GM20431 (cell line): ENCODE measurements around the gene ZIC1.

Experiments
- in situ Hi-C: fragments of 300-500 bp; cut with MseI, MboI; formaldehyde crosslinking; loops from one replicate; pipeline ENCODE4 v1.15.0; 2020; ENCODE audit warnings: low sequenced_read_pairs; ENCODE audit not compliant: unreplicated experiment

ZIC1 gene

DNA sequence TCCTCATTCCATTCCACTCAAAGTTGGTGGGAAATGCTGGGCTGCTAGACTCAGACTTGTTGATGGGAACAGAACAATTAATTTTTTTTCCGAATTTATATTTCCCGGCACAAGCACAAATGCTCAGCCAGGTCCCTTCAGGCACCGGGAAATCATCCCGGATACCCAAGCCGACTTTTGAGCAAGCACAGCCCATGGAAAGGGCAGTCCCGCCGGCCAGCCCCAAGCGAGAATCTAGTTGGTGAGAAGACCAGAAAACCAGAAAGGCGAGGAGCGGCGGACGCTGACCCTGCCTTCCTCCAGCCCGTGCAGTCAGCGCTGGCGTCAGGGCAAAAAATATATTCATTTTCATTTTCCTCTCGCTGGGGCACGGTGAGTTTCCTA is 2.1 kb upstream of the ZIC1 start:
- in situ Hi-C loops: no loop called here

DNA sequence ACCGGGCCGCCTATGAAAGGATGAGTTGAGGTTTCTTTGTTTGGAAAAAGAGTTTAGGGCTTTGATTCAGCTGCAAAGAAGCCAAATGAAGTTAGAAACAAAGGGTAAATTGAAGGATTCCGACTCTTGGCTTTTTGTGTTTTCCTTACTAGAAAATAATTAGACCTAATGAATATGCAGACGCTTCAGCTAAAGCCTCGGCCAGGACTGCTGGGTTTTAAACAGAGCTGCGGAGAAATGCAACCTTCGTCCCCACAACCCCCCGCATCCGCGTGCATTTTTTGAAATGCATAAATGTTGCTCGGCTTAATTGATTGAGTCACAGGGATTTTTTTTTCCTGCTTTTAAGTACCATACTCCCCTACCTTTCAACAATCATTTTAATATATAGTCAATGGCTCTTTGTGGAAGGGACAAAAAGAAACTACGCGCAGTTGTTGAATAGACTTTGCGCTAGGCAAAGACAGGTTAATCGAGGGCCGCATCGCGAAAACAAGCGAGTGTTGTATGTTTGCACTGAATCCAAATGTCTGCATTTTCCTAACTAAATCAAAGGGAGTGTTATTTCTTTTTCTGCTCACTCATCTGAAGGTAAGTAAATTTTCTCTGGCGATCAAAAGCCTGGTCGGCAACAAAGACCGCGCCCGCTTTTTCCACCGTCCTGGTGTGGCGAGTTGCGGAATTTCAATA is 1.5 kb upstream of the ZIC1 start:
- in situ Hi-C loops: no loop called here

DNA sequence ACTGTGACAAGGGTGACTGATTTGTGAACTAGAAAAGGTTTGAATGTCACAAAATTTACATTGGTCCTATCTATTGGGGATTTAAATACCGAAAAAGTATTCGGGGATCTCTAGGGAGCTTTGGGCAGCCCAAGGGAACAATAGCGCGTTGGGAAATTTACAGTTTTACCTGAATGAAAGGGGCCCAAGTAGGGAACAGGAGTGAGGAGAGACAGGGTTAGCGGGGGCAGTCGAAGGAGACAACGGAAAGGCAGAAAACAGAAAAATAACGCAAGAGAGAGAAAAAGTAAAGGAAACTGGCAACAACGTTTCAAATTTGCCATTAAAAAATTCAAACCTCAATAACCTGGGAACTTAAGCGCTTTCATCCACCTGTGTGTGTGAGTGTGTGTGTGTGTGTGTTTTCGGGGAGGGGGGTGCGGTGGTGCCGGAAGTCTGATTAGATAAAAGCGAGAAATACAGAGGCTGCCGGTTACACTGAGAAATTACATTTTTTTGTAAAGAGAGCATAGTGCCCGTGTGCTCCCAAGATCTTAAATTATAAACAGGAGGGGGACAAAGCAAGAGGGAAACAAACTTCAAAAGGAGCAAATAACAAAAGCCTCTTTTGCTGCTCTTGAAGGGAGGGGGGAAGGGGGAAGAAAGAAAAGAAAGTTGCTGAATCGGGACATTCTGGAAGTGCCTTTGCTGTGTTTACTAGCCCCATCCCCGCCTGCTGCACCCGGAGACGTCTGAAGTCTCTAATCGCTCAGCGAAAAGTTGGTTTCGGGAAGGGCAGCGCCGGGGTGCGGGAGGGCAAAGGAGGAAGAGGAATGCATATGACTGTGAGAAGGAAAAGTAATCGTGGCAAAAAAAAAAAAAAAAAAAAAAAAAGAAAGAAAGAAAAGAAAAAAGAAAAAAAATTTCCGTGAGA is 721 bp upstream of the ZIC1 start:
- in situ Hi-C loops: no loop called here

DNA sequence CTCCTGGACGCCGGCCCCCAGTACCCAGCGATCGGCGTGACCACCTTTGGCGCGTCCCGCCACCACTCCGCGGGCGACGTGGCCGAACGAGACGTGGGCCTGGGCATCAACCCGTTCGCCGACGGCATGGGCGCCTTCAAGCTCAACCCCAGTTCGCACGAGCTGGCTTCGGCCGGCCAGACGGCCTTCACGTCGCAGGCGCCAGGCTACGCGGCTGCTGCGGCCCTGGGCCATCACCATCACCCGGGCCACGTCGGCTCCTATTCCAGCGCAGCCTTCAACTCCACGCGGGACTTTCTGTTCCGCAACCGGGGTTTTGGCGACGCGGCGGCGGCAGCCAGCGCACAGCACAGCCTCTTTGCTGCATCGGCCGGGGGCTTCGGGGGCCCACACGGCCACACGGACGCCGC is 956 bp downstream of the ZIC1 start:
- in situ Hi-C loops: no loop called here

DNA sequence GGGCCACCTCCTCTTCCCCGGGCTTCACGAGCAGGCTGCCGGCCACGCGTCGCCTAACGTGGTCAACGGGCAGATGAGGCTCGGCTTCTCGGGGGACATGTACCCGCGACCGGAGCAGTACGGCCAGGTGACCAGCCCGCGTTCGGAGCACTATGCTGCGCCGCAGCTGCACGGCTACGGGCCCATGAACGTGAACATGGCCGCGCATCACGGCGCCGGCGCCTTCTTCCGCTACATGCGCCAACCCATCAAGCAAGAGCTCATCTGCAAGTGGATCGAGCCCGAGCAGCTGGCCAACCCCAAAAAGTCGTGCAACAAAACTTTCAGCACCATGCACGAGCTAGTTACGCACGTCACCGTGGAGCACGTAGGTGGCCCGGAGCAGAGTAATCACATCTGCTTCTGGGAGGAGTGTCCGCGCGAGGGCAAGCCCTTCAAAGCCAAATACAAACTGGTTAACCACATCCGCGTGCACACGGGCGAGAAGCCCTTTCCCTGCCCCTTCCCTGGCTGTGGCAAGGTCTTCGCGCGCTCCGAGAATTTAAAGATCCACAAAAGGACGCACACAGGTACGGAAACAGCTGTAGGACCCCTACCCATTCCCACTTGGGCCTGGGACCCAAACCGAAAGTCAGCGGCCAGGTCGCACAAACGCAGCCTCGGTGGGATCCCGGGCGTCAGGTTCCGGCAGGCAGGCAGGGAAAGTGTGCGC is 1.5 kb downstream of the ZIC1 start:
- in situ Hi-C loops: no loop called here

DNA sequence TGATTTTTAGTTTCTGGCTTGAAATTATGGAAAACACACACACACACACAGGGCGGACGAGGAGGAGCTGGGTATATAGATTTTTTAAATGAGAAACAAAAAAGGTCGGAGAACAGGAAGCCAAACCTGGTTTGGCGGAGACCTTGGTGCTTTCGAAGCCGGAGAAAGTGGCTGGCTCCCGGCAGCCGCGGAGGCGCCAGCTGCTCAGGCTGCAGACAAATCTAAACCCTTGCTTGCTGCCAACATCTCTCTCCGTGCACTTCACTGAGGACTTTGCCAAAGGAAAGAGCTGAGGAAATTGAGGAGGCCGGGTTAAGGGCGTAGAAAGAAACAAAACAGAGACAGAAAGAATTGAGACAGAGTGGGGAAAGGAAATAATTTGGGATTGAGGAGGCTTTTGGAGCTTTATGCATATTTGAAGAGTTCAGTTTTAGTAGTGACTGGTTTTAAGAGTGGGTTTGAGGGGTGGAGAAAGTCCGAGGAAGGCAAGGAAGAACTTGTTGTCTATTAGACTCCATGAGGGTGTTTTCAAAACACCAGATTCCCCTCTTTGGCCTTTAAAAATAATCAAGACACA is 2.2 kb downstream of the ZIC1 start:
- in situ Hi-C loops: no loop called here

DNA sequence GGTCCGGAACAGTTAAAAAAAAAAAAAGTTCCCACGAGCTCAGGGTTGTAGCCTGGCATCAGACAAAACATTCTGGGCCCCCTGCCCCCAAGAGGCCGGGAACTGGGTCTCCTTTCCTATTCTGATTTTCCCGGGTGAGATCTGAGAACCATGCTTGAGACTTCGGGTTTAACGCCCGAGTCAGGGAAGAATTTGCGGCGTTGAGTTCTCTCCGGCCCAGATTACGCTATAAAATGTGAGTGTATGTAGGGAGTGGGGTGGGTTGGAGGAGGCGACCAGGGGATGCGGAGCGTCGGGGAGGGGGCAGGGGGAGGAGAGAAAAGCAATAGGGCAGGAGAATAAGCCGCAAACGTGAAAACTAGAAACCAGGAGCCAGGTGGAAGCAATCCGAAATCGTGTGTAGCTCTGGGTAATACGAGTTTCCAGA is 2.7 kb downstream of the ZIC1 start:
- in situ Hi-C loops: no loop called here

DNA sequence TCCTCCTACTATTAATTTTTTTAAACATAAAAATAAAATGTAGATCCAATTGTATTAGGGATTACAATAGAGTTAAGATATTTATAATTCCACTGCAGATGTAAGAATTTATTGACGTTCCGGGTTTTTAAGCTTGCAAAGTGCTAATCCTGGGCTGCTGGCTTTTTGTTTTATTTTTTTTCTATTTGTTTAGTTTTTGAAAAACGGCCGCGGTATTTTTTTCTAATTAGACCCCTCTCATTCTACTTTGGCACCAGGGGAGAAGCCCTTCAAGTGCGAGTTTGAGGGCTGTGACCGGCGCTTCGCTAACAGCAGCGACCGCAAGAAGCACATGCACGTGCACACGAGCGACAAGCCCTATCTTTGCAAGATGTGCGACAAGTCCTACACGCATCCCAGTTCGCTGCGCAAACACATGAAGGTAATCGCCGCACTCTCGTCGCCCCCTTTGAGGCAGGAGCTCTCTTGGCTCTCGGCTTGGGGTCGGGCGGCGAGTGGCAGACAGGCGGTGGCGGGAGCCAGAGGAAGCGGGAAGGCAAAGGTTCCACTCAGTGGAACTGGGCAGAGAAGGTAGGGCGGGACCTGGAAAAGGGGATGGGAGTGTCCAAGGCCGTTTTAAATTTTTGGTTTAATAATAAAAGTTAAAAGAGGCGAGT is 3.2 kb downstream of the ZIC1 start:
- in situ Hi-C loops: no loop called here

DNA sequence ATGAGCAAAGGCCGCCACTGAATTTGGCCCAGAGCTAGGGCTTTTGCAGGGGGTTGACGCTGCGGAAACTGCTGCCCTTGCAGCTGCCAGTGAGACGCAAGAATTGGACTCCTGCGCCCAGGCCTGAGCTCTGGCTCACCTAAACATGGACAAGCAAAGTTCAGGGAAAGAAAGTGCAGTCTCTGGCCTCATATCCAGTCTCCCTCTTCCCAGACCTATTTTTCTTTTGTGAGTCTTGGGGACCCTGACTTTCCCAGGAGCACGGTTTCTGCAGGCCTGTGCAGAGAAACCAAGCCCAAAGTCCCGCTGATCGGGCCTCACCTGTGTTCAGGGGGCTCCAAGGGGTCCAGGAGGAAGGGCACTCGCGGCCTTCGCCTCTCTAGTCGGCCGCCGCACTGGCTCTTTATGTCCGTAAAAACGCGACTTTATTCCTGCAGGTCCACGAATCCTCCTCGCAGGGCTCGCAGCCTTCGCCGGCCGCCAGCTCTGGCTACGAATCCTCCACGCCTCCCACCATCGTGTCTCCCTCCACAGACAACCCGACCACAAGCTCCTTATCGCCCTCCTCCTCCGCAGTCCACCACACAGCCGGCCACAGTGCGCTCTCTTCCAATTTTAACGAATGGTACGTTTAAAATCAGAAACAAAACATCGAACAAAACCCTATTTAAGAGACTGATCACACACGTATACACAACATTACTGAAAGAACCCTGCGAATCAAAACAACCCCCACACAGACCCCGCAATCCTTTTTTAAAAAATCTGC is 3.9 kb downstream of the ZIC1 start:
- in situ Hi-C loops: no loop called here

DNA sequence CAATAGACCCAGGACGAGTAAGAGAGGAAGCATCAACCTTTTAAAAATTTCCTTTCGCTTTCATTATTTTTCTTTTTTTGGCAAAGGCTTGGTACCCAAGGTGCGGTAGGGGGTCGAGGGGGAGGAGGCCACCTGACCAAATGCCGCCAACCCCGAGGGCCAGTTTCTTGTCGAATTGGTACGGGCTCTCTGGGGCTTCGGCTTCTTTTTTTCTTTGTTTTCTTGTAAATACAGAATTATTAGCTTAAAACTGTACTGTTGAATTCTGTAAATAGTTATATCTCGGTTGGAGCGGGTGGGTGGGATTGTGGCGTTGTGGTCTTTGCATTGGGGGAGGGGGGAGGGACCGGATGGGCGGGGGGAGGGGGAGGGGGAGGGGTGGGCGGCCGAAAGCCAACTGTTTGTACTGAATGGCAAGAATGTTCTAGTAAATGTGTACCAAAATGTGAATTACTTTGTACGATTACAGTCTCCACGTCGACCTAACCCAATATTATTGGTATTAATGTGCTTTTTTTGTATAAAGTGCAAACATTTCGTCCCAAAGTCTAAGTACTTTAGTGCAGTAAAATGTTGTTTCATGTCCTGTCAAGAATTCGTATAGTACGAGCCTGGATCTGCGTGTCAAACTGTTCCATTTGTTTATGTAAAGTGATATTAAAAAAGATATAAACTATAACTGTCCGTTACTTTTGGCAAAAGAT is 4.7 kb downstream of the ZIC1 start:
- in situ Hi-C loops: no loop called here

DNA sequence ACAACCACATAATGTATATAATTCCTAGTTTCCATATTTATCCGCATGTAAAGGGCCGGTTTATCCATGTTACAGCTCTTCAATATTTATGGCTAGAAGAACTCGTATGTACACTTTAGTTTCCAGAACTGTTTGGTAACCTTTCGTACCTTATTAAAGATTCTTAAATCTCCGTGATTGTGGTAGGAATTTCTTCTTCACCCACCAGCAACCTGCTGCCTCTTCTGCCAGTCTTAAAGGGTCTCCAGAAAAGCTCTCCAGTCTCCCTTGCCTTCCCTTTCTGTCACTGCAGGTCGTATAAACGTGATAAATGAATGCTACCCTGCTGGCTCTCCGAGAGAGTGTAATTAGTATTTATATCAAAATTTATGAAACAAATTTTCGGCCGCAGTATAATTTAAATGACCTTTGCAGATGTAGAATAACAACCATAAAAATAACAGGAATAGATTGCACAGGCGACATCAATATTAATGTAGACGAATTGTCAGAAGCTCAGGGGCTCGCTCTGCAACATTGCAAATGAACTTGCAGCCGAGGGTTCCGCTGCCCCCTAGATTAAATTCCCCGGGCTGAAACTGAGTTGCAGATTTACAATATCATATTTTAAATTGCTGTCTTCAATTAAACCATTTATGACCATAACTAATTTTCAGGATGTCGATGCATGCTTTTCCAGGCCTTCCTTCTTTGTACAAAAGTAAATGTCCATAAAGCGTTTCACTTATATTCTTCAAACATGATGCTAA is 5.4 kb downstream of the ZIC1 start:
- in situ Hi-C loops: no loop called here

DNA sequence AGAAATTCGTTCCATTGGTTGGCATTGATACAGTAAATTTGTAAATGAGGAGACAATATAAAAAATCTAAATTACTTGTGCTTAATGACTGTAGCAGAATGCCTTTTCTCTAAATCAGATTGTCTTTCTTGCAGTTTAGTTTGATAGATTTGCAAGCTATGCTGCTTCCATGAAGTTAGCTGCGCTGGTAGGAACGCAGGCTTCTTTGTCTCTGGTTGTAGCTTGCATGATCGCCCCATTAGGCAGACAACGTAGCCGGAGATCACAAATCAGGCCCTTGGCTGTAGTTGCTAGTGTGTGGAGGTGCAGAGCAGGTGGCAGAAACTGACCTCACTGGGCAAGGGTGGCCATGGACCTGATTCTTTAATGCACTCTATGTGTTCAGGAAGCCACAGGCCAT is 6.1 kb downstream of the ZIC1 start:
- in situ Hi-C loops: no loop called here

DNA sequence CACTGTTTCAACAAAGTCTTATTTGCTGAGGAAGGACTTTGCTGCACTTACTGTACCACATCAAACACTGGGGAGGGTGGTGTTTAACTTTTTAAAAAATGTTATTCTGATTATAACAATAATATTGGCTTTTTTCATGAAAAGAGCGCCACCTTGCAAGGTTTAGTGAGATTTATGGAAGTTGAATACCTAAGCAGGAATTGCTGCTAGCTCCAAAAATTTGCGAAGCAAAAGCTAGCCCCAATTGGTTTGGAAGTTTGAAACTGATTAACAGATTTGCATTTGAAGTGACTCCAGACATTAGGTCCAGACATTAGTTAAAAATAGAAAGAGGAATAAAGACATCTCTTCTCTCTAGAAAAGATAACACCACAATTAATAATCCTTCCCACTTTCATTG is 6.7 kb downstream of the ZIC1 start:
- in situ Hi-C loops: no loop called here

DNA sequence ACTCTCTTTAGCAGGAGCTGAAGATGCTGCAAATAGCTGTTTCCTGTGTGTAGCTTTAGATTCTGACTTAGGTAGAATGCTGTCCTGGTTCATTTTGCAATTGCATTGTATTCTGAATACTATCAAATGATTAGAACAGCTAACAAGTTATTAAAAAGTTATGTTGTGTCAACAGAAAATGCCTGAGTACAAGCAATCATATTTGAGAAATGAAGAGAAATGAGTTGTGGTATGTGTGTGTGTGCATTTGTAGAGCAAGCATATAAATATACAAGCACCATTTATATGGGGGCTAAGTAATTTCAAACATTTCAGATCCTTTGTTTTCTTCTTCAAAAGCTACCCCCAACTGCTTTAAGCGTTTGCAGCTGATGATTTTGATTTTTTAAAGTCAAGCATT is 7.8 kb downstream of the ZIC1 start:
- in situ Hi-C loops: no loop called here

DNA sequence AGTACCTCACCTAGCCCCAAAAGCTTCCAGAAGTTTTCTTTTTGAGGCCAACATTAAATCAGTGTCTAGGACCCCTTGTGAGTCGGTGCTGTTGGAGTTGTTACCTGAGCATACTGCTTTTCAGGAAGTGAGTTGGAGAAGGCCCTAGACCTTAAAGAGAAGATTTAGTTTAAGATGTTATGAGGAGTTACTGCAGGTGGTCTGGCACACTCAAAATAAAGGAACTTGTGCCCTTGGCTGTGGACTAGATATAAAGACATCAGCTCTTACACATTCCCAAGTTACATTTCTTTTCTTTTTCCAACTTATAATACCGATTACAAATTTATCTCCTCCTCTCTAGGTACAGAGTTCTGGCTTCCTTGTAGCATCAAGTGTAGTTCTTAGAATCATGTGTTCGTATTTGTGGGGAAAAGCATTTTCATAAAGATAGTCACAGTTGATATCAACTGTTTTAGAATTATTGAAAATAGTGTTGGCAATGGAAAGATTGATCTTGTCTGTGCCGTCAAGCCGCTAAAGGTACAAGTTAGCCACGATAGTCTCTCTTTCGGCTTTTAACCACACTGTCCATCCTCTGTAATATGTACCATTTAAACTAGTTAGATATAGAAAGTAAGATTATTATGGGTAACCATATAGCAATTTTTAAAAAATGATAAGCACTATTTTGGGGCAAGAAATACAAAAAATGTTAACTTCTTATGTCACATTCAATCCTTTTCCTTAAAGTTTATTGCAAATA is 8.6 kb downstream of the ZIC1 start:
- in situ Hi-C loops: no loop called here

DNA sequence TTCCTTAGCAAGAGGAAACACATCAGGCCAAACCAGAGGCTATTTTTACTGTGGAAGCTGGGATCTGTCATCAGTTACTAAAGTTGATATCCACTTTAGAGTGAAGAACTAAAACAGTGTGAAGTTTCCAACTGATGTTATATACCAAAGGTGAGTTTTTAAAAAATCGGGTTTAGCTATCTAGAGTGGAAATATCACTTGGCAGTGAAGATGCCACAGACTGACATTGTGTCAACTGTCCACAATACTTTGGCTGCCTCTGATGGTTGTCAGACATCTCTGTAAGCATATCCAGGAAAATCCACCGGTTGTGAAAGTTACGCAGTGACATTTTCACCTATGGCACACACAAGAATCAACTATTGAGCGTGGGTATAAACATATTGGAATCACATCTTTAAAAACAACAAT is 9.2 kb downstream of the ZIC1 start:
- in situ Hi-C loops: no loop called here
